GM18519 (cell line): ENCODE results near the gene FBXW10B.
"Not testable (repeated sequence)": the region's sequence is repeated elsewhere in the genome, so short reads cannot be mapped to it uniquely, and the experiment has no call there.

Experiments used
- ATAC-seq: cut with Tn5 transposase; IDR thresholded peaks from one replicate; pipeline ENCODE4 v1.9.1; 2021; ENCODE audit warnings: mild to moderate bottlenecking, moderate library complexity; ENCODE audit not compliant: unreplicated experiment, low FRiP score

FBXW10B gene

GRCh38 chr17:15619331-15620058, at the start of gene FBXW10B:
Gene FBXW10B (minus strand): TSS chr17:15619704. CDS start chr17:15619512, 192 bp downstream.
- ATAC-seq = not testable (repeated sequence)

GRCh38 chr17:15663691-15664090, 44.2 kb upstream of the FBXW10B start:
- no peak for ATAC-seq

- ATAC-seq = no peak
Observed at GRCh38 chr17:15663176-15663575, 43.7 kb upstream of the FBXW10B start.

- no peak for ATAC-seq
Observed at GRCh38 chr17:15662681-15663080, 43.2 kb upstream of the FBXW10B start.

GRCh38 chr17:15660077-15660476, 40.6 kb upstream of the FBXW10B start:
- ATAC-seq = no peak

- no peak for ATAC-seq
Observed at GRCh38 chr17:15659663-15660062, 40.2 kb upstream of the FBXW10B start.

GRCh38 chr17:15659236-15659635, 39.7 kb upstream of the FBXW10B start:
- ATAC-seq = no peak

- ATAC-seq = no peak
Observed at GRCh38 chr17:15658296-15658695, 38.8 kb upstream of the FBXW10B start.

- no peak for ATAC-seq
Observed at GRCh38 chr17:15657868-15658267, 38.4 kb upstream of the FBXW10B start.

GRCh38 chr17:15654886-15655561, 35.5 kb upstream of the FBXW10B start:
- no peak for ATAC-seq

- not testable (repeated sequence) for ATAC-seq
Observed at GRCh38 chr17:15654401-15654800, 34.9 kb upstream of the FBXW10B start.

- no peak for ATAC-seq
Observed at GRCh38 chr17:15652960-15653359, 33.5 kb upstream of the FBXW10B start.

GRCh38 chr17:15651583-15652110, 32.1 kb upstream of the FBXW10B start:
- peak; percentile 77 for ATAC-seq

- no peak for ATAC-seq
Observed at GRCh38 chr17:15650741-15651582, 31.5 kb upstream of the FBXW10B start.

- no peak for ATAC-seq
Observed at GRCh38 chr17:15649861-15650421, 30.4 kb upstream of the FBXW10B start.

GRCh38 chr17:15648386-15648785, 28.9 kb upstream of the FBXW10B start:
- no peak for ATAC-seq

- ATAC-seq = not testable (repeated sequence)
Observed at GRCh38 chr17:15645942-15646312, 26.4 kb upstream of the FBXW10B start.

GRCh38 chr17:15645099-15645941, 25.8 kb upstream of the FBXW10B start:
- not testable (repeated sequence) for ATAC-seq

GRCh38 chr17:15642505-15643251, 23.2 kb upstream of the FBXW10B start:
- ATAC-seq = not testable (repeated sequence)
